Ascending aorta (tissue), 2 donors: ENCODE results near the gene MSLN. TPM values are rescaled to one million over a fixed set of nuclear protein-coding genes. Genes with fewer than 3 reads are reported as not detected.

Experiments used
- DNase-seq, 2 donors: peaks; one replicate each; pipeline ENCODE4 v3.0.0-alpha.2; 2019; ENCODE audit warnings: low spot score in 2 of 2
- H3K27ac ChIP-seq, 2 donors: fragments of 200-600 bp; sonication (generic); one replicate each; pipeline ENCODE4 v1.5.1; 2016 to 2017; ENCODE audit warnings: mild to moderate bottlenecking in 1 of 2
- H3K27me3 ChIP-seq: fragments of 200-600 bp; sonication (generic); one replicate; pipeline ENCODE4 v1.5.1; 2017
- H3K36me3 ChIP-seq, 2 donors: fragments of 200-600 bp; sonication (generic); one replicate each; pipeline ENCODE4 v1.5.1; 2016
- H3K4me1 ChIP-seq, 2 donors: fragments of 200-600 bp; sonication (generic); one replicate each; pipeline ENCODE4 v1.5.1; 2016 to 2017; ENCODE audit warnings: mild to moderate bottlenecking in 1 of 2
- H3K4me3 ChIP-seq, 2 donors: fragments of 200-600 bp; sonication (generic); one replicate each; pipeline ENCODE4 v1.5.1; 2016 to 2017; ENCODE audit warnings: mild to moderate bottlenecking in 1 of 2
- H3K9me3 ChIP-seq, 2 donors: fragments of 200-600 bp; sonication (generic); one replicate each; pipeline ENCODE4 v1.5.1; 2016
- CTCF ChIP-seq, 3 experiments: fragments of 200-600 bp in 2 of 3; fragments of 450-650 bp in 1 of 3; sonication (generic) in 2 of 3; IDR thresholded peaks; one replicate each; pipeline ENCODE4 v1.5.1; 2016 to 2019; ENCODE audit warnings: antibody characterized with exemption in 3 of 3, mild to moderate bottlenecking in 1 of 3, moderate library complexity in 1 of 3
- intact Hi-C: fragments of 100-400 bp; cut with DNase I; formaldehyde crosslinking; loops from one replicate; pipeline ENCODE4 v1.15.1; 2023
- total RNA-seq: library from RNA; depleted of rRNA; stranded (reverse); fragments of >200 nt; gene quantifications from one replicate; pipeline ENCODE4 v1.1.0, GENCODE V29; 2016

The MSLN gene
- total RNA-seq, 1 donor from 2014 or later = 1.7 TPM

- no peaks in the 10 kb centered on the region for H3K27me3 ChIP-seq
- TF ChIP-seq CTCF (IDR thresholded peaks at IDR 0.05) = no peak
- peaks cover 0 to 10% of the 10 kb centered on the region in 2 donors for H3K4me1 ChIP-seq
- DNase-seq = no peak
- H3K27ac ChIP-seq = no peak overlapping the region
- peaks cover 0 to 9% of the 10 kb centered on the region in 2 donors for H3K36me3 ChIP-seq
- intact Hi-C loops = loop anchor here (10.0 kb wide), 1 partner anchor 272 kb away; no protein-coding TSS in a partner anchor
- H3K9me3 ChIP-seq = no peaks in the 10 kb centered on the region
- no peak overlapping the region for H3K4me3 ChIP-seq
Observed at GRCh38 chr16:782766-783403, 22.4 kb downstream of the MSLN start.

DNA sequence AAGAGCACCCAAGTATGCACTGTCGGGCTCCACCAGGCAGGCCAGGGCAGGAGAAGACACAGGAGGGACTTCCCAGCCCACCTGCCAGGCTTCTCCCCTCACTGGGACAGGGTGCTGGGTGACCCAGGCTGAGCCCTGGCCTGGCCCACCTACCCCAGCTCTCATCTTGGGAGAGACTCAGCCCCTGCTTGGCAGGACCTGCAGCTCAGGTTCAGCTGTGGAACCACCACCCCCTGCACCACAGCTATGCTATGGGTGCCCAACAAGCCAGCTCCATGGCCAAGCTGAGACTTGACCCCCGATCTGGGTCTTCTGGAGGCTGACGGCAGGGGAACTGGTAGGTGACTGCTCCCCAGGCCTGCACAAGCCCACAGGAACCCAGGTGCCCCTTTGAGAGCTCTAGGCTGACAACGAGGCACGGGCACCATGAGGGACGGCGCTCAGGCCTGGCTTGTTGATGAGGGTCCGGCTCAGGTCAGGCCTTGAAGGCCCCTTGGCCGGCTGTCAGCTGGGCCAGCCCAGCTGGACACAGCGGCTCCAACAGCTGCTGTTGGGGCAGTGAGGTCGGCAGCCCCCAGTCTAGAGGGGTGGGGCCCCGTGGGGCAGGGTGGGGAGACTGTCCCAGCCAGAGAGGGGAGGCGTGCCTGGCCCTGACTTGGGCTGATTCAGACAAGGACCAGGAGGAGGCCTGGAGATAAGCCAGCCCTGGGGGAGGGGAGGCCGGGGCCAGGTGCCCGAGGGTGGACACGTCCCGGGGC lies 23.0 kb downstream of the MSLN start:
- H3K4me3 ChIP-seq = no peak overlapping the region
- no peak overlapping the region for H3K27ac ChIP-seq
- intact Hi-C loops = loop anchor here (10.0 kb wide), 1 partner anchor 271 kb away; no protein-coding TSS in a partner anchor
- no peak for TF ChIP-seq CTCF (IDR thresholded peaks at IDR 0.05)
- peaks cover 0 to 9% of the 10 kb centered on the region in 2 donors for H3K36me3 ChIP-seq
- peaks cover 0 to 10% of the 10 kb centered on the region in 2 donors for H3K4me1 ChIP-seq
- no peaks in the 10 kb centered on the region for H3K27me3 ChIP-seq
- DNase-seq = no peak
- H3K9me3 ChIP-seq = no peaks in the 10 kb centered on the region

GRCh38 chr16:784431-784830 lies 23.9 kb downstream of the MSLN start:
- Histone ChIP-seq H3K4me3 (no peak overlapping the region), H3K4me1 (peaks cover 7 to 17% of the 10 kb centered on the region in 2 donors), H3K27me3 (no peaks in the 10 kb centered on the region), H3K36me3 (peaks cover 0 to 9% of the 10 kb centered on the region in 2 donors), H3K27ac (no peak overlapping the region), H3K9me3 (no peaks in the 10 kb centered on the region)
- TF ChIP-seq CTCF (IDR thresholded peaks at IDR 0.05) = no peak
- intact Hi-C loops = loop anchor here (10.0 kb wide), 1 partner anchor 270 kb away; no protein-coding TSS in a partner anchor
- DNase-seq = no peak

DNA sequence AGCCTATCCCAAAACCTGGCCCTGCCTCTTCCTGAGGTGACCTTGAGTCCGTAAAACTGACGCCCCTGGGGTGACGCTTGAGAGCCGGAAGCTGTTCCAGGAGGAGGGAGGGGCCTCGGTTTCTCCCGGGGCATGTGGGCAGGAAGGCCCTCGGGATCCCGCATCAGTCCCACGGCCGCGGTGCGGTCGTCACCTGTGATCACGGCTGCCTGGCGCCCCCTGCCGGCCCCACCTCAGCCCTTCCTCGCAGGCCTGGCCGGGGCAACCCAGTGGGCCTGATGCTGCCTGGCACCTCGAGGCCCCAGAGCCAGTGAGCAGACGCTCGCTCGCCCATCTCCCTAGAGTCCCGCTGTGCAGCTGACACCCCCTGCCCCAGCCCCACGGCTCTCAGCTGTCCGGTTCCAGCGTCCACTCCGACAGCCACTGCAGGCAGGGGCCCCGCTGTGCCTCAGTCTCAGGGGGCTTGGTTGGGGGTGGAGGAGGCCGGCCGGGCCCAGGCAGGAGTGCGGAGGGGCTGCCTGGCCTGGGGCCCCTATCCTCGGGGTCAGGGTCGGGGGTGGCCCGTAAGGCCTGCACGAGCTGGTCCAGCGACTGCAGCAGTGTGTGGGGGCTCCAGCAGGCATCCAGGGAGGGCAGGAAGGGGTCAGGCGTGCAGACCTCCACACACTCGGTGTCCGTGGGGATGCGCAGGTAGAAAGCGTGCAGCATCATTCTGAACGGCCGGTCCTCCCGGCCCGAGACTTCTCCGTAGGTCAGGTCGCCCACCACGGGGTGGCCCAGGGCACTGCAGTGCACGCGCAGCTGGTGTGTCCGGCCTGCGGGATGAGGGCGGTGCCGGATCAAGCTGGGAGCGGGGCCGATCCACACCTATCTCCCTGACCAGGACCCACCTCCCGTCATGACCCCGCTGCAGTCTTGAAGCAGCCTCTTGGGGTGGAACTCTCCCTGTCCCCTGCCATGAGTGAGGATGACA lies 25.3 kb downstream of the MSLN start:
- peaks cover 7 to 17% of the 10 kb centered on the region in 2 donors for H3K4me1 ChIP-seq
- peak; percentile 37 to 69 (median 54) for TF ChIP-seq CTCF (IDR thresholded peaks at IDR 0.05)
- DNase-seq = no peak

More for the DNA sequence above, 25.3 kb downstream of the MSLN start:
- Histone ChIP-seq H3K9me3 (no peaks in the 10 kb centered on the region), H3K27me3 (no peaks in the 10 kb centered on the region), H3K36me3 (peaks cover 0 to 9% of the 10 kb centered on the region in 2 donors), H3K4me3 (no peak overlapping the region), H3K27ac (no peak overlapping the region)
- intact Hi-C loops = loop anchor here (1.0 to 10.0 kb wide), 2 partner anchors 75 to 269 kb away; no protein-coding TSS in a partner anchor
